ENCODE measurements around the gene ALG14.
"Not testable (repeated sequence)": the region's sequence is repeated elsewhere in the genome, so short reads cannot be mapped to it uniquely, and the experiment has no call there.

ALG14 gene

DNA sequence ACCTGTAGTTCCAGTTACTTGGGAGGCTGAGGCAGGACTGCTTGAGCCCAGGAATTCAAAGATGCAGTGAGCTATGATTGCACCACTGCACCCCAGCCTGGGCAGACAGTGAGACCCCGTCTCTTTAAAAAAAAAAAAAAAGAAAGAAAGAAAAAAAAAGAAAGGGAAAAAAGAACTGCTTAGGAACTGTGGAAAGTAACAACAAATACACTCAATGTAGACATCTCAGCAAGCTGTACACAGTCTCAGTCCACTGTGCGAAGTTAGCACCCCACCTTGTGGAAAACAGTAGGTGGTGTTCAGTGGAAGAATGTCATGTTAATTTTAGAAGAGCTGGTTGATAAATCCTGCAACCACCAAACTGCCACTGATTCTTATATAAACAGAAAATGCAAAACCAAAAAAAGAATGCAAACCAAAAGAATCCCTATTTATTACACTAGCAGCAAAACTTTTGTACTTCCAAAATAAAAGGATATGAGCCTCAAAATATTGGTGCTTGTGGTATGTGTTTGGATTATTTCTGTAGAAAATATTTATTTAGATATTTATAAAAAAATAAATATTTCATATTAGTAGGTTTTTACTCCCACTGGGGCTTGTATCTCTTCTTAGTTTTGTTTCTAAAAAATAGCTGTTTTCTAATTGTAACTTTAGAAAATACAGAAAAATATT, 31.1 kb downstream of the ALG14 start:
- DNase-seq, result peak in 1 of 5 experiments; percentile 39

DNA sequence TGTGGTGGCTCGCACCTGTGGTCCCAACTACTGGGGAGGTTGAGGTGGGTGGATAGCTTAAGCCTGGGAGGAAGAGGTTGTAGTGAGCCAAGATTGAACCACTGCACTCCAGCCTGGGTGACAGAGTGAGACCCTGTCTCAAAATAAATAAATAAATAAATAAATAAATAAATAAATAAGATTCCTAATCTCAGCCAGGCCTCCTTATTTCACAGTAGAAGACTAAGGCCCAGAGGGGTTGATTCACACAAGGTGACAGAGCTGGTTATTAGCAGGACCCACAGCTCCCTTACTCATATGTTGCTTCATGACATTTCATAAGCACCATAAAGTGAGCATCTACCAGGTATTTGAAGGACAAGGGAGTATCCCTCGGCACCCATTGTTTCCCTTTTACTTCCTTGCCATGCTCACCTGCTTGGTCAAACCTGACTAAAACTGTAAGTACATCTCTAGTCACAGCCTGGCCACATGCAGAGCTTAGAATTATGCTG, 32.7 kb downstream of the ALG14 start:
- DNase-seq, result no peak

DNA sequence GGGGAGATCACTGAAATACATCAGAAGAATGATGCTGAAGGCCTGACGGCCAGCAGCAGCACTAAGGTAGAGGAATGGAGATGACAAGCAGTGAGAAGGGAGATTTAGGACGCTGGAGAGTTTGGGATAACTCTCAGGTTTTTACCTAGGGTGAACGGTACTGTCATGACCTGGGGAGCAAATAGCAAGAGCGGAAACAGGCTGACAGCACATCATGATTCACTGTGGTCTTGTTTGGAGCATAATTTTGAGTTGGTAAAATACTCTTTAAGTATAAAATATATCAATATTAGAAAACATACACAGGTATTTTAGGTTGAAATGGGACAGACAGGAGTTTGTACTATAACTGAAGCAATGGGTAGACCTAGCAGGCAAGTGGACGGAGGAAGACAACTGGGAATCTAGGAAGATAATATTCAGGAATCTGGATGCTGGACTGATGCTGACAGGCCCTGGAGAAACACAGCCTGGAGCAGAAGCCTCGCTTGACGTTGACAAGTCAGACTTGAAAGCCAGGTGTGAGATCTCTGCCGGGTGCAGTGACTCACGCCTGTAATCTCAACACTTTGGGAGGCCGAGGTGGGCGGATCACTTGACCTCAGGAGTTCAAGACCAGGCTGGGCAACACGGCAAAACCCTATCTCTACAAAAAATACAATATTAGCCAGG, 33.3 kb downstream of the ALG14 start:
- no peak for DNase-seq

DNA sequence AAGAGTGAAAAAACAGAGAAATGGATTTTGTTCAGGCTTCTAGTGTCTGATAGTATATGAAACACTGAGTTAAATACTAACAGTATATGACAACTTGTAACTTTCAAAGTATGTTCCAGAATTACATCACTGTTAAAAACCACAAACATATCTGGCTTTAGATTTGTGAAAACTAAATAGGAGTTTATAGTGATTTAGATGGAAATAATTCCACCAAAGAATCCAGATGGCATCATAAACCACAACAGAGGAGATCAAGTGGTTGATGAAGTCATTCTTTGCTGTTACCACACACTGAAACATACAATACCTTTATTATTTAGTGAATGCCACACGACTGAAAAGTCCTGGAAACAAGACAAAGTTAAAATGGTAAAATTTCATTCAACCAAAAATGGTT, 37.2 kb downstream of the ALG14 start:
- no peak for DNase-seq

DNA sequence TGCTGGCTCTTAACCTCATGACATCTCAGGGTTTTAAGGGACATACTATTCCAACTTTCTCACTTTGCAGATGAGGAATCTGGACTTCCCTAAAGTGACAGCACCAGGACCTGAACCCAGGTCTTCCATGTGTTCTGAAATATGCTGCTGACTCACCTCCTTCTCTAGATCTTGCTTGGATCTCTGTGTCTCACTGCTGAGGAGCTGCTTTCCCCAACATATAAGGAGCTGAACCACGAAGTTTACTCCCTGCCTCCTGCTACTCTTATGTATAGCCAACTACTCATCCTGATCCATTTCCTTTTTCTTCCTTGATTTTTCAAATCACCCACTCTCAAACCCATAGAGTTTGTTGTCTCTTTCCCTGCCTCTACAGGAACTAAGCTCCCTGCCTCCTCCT, 38.2 kb downstream of the ALG14 start:
- DNase-seq, result no peak

DNA sequence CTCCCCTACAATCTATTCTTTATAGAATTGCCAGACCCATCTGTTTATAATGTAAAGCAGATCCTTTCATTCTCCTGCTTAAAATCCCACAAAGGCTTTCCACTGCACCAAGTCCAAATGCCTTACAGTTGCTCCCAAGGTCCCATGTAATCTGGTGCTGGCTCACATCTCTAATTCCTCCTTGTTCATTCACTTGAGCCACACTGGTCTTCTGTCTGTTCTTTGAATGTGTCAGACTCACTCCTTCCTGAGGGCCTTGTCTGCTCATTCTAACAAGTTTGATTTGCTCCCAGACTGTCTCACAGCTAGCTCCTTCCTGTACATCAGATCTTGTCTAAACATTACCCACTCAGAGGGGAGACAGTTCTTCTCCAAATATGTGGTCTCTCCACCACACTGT, 38.9 kb downstream of the ALG14 start:
- DNase-seq, result no peak

DNA sequence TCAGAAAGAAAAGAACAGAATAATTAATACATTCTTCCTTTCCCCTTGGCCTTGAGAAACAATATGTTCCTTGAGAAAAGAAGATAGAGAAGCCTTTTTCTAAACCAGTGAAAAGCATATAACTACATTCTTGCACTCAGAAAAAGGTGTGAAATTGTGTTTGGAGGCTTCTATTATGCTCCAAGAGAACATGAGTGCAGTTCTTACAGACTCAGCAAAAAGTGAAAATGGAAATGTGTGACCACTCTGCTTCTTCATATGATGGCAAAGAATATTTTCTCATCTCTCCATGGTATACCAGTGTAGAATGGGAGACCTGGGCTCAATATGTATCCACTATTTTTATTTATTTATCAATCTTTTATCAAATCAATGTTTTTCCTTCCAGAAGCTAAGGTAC, 43.2 kb downstream of the ALG14 start:
- no peak for DNase-seq

DNA sequence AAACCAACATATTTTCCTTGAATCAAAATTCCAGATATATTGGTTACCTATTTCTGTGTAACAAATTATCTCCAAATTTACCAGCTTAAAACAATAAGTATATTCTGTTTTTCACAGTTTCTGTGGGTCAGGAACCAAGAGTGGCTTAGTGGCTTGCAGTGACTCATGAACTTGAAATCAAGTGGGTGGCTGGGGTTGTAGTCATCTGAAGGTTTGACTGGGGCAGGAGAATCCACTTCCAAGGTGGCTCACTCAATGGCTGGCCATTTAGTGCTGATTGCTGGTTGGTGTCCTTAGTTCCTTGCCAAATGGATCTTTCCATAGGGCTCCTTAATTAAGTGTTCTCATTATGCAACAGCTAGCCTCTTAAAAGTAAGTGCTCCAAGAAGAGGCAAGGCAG, 43.8 kb downstream of the ALG14 start:
- DNase-seq, result no peak

DNA sequence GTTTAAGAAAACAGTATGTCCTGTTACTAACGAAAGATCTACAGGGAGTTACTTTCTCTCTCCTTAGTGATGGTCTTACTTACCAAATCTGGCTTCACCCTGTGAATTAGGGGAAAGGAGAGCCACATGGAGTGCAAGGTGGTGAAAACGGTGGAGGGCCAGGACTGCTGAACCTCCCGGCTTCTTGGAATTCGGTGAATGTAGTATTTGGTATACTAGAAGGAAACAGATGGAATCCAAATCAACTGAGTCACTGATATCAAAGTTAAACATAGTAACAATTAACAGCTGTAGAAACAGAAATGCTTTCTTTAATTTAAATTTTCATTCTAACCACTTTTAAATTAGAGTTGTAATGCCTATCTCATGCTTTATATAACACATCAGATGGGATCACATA, 45.7 kb downstream of the ALG14 start:
- DNase-seq, result no peak

DNA sequence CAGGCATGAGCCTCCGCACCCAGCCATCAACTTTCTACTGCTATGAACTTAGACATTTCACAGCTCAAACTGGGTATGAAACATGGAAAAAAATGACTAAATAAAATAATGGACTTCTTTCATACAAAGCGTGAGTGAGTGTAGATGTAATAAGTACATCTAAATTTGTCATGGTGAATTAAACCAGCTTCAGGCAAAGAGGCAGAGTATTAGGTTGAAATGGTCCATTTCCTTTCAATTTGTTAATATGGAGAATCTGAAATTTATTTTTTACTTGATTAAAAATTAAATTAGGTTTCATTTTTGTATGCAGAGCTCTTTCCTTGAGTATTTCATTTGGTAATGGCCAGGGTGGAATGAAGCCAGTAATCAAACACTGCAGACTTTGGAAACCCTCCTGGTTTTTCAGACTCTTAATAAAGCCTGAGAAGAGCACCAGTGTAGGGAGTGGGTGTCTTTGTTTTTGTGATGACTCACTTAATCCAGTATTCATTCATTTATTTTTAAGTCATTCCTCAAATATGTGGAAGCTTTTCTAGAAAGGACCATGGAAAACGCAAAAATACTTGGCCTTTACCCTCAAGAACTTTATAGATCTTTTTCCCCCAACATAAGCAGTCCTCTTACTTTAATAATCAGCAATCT, 49.2 kb downstream of the ALG14 start:
- no peak for DNase-seq

DNA sequence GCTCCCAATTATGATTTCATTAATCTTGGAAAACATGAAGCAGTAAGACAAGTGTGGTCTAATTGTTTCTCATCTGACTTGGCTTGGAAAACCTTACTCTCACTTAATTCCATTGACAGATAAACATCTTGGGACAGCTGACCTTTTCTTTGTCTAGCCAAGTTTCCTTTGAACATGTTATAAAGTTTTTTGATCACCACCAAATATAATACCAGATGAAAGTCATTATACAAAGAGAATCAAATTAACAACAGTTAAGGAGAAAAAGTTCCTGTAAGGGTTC, 50.2 kb downstream of the ALG14 start:
- no peak for DNase-seq

DNA sequence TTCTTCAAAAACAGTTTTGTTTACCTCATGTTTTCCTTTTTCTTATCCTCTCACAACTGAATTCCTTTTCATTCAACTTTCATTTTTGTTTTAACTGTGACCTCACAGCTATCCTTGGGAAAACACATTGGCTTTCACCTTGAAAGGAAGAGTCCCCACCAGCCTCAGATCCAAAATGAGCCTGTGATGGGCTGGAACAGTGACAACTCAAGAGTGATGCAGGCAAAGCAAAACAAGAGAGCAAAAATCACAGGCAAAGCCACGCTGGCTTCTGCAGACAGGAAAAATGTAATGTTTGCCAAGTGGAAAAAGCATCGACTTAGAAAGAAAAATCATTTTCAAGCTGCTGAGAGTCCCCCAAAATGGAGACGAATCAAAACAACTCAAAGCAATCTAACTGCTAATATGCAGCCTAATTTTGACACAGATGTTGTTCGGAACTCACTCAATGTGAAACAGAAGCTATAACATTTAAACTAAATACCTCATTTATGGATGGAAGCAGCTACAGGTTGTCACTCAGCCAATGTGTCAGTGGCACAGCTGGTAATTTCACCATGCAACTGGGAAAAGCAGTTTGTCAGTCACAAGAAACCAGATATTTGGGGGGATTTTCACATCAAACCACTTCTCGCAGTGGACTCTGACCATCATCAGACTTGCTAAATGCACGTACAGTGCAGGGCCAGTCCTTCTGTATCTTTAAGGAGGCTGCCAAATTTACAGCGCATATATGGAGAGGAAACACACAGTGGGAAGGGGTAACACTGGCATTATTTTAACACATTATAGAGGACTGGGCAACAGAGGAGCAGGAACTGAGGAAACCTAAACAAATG, 50.7 kb downstream of the ALG14 start:
- no peak for DNase-seq

DNA sequence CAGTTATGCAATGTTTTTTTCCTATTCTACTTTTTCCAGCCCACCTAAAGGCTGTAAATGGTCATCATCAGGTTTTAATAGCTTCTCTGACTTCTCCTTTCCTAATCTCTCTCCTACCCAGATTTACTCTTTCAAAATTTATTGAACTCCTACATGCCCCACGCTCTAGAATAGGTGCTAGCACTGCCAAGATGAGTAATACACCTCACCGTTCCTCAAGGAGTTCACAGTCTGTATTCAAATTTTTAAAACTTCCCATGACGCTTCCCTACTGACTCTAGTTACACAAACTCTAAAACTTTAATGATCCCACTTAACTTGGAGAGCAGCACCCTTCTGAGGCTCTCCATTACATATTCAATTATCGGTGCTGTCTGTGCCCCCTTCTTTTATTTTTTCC, 51.6 kb downstream of the ALG14 start:
- DNase-seq, result no peak

DNA sequence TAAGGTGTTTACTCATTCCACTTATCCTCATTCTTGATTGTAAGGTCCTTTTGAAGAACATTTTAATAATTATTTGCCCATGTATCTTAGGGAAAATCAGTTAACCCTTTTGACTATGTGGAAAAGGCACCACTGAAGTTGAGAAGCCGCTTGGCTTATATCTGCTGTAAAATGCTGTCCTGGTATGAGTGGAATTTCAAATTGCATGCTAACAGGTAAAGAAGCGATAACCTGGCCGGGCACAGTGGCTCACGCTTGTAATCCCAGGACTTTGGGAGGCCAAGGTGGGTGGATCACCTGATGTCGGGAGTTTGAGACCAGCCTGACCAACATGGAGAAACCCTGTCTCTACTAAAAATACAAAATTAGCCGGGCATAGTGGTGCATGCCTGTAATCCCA, 53.3 kb downstream of the ALG14 start:
- DNase-seq, result not testable (repeated sequence)

DNA sequence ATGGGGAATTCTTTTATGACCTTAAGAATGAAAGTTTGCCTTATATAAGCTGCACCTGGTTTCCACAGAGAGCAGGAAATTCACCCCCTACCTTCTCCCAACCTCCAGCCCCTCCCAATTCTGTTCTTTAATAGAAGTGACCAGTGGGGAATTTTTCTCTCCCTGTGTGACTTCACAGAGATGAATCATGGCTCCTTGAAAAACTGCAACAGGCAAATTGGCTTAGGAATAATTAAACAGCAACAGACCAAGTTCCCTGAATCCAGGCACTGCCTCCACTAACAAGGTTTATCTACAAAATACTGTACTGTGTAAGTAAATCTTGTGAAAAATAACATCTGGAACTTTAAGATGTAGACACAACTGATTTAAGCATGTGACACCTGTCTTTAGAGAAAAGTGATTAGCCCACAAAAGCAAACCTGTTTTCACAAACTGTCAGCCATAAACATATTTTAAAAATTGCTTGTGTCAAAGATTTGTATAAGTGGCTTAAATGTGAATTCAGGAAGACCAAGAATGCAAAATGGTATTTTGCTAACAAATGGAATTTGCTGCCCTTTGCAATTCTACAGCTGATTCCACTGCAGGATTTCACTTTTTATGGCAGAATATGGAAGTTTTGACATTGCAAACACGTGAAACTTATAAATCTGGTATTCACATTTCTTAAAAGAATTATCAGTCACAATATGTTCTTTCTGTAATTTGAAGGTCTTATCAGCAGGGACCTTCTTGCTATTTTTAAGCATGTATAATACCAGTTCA, 54.0 kb downstream of the ALG14 start:
- DNase-seq, result no peak

DNA sequence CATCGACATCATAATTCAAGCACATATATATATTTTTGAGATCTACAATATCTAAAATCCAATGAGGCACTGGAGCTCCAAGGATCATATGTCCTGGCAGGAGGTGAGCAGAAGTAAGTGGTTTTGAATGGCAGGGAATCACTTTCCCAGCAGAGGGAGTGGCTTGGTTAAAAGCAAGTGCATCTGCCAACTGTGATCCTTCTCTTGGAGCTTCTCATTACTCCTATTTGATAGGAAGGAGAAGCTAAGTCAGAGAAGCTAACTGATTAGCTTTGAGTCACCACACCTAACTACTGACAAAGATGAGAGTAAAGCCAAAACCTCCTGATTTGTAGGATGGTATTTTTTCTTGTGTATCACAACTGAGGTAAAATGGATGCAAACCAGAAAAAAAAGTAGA, 55.0 kb downstream of the ALG14 start:
- no peak for DNase-seq

DNA sequence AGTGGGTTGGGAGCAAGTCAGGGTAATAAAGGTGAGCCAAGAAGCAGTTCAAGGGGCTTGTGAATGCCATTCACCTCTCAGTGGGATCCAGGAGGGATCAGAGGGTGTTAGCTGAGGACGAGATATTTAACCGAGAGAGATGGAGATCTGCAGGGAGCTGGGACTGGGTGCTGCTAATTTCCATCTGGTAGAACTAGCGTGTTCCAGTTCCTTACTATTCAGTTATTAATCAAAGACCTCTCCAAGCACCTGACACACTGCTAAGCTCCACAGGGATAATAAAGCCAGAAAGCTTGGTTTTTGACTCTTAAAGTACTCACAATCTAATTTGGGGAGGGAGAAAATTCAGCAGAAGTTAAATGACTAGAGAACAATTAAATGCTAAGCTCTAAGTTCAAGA, 57.7 kb downstream of the ALG14 start:
- DNase-seq, result no peak

DNA sequence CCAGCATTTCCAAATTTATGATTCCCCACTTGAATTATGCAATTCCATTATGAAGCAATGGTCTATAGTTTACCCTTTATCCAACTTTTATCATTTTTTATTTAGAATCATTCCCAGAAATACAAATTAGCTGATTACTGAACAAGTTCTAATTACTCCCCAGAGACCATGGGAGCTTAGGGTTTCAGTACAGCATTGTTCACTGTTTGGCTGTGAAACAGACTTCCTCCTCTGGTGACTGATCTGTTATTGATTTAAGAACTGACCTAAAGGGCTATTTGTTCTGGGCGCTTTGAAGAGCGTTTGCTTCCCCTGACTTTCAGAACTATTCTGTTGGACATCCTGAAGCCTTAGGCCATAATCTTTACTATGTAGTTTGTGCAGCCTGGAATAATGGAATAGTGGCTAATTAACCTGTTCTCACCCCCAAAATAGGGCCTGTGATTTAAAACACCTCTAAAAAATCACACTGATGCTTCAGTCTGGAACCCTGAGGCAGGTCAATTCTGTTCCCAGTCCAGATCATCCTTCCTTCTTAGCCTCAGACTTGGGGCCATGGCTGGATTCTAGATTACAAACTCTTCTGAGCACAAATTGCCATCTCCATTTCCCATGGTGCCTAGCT, 58.7 kb downstream of the ALG14 start:
- no peak for DNase-seq

DNA sequence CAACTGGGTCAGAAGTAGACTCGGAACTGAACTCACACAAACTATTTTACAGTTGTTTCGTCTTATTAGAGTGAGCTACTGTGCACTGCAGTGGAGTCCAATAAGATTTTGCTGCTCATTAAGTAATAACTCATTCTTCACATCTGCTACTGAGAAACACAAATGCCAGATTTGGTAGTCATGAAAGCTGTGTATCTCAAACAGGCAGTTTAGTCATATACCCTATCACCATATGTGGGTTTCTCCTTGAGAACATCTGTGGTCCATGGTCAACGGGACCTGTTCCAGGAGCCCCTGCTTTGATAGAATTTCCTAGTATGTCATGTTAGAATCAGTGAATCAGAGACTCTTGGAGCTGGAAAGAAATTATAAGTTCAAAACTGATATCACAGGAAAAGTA, 60.4 kb downstream of the ALG14 start:
- DNase-seq, result no peak

DNA sequence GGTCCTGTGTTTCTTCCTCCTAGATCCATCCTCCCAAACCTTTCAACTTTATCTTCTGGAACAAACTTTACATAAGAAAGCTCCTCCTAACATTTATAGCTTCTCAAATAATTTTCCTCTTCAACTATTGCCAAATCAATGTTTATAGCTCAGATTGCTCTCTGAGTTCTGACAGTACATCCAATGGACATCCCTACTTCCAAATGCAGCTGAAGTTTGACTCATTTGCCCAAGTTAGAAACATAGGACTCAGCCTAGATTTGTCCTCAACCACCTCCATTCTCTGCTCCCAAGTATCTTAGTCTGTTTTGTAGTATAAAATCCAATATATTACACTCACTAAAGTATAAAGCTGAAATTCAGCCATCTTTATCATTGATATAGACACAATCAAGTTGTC, 62.6 kb downstream of the ALG14 start:
- no peak for DNase-seq

DNA sequence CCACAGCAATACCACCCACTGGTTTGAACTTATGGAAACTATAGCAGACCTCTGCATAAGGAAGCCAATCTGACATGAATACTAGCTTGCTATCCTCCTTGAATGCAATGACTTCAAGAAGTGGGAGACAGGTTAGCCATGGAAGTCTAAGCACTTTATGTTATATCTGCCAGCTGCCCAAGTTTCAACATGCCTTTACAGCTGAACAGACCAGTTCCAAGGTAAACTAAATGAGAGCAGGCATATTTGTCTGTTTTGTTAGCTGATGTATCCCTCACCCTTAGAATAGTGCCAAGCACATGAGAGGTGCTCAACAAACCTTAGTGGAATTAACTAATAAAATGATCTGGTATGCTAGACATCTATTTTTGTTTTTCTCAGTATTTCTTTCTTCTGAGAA, 65.1 kb downstream of the ALG14 start:
- no peak for DNase-seq

DNA sequence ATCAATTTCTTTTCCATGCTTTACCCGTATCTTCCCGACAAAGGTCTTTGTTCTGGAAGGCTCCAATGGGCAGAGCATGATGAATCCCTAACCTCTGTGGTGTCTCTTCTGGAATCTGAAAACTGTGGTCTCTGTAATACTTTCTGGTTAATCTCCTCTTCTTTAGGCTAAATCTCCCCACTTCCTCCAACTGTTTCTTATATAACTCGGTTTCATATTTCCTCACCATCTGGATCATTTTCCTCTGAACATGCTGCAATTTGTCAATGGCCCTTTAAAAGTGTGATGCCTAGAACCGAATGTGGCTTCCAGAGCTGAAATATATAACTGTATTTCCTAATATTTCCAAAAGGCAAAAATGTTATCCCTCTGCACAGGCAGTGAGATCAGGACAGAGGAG, 66.1 kb downstream of the ALG14 start:
- no peak for DNase-seq
